KMS-11 (cell line): Measurements from ENCODE around the gene SLC17A4.

ENCODE experiments used
- H2AFZ ChIP-seq: fragments of 200-600 bp; sonication (generic); 2 replicates; pipeline ENCODE4 v1.6.1; 2016; ENCODE audit warnings: antibody characterized with exemption, mixed run types, low read depth
- H3K27ac ChIP-seq: fragments of 200-600 bp; sonication (generic); 2 replicates; pipeline ENCODE4 v1.6.1; 2016; ENCODE audit warnings: mild to moderate bottlenecking, mixed run types
- H3K27me3 ChIP-seq: fragments of 200-600 bp; sonication (generic); 2 replicates; pipeline ENCODE4 v1.6.1; 2017; ENCODE audit warnings: mild to moderate bottlenecking, low read depth, mixed run types, moderate library complexity; ENCODE audit not compliant: insufficient read depth
- H3K36me3 ChIP-seq: fragments of 200-600 bp; sonication (generic); 2 replicates; pipeline ENCODE4 v1.6.1; 2017; ENCODE audit warnings: mild to moderate bottlenecking, mixed run types; ENCODE audit not compliant: insufficient read depth
- H3K4me1 ChIP-seq: fragments of 200-600 bp; sonication (generic); 2 replicates; pipeline ENCODE4 v1.6.1; 2016; ENCODE audit warnings: mild to moderate bottlenecking, low read depth, mixed run types; ENCODE audit not compliant: poor library complexity, severe bottlenecking
- H3K4me2 ChIP-seq: fragments of 200-600 bp; sonication (generic); 2 replicates; pipeline ENCODE4 v1.7.0; 2016; ENCODE audit warnings: mild to moderate bottlenecking, mixed run types
- H3K4me3 ChIP-seq: fragments of 200-600 bp; sonication (generic); IDR thresholded peaks from 2 replicates; pipeline ENCODE4 v1.6.1; 2017; ENCODE audit warnings: low read depth, low read length, mixed read lengths; ENCODE audit not compliant: insufficient read depth
- H3K79me2 ChIP-seq: fragments of 200-600 bp; sonication (generic); 2 replicates; pipeline ENCODE4 v1.6.1; 2016; ENCODE audit warnings: low read depth, mixed run types; ENCODE audit not compliant: insufficient read depth
- H3K9ac ChIP-seq: fragments of 200-600 bp; sonication (generic); 2 replicates; pipeline ENCODE4 v1.6.1; 2016; ENCODE audit warnings: mild to moderate bottlenecking, mixed run types
- H4K20me1 ChIP-seq: fragments of 200-600 bp; sonication (generic); 2 replicates; pipeline ENCODE4 v1.6.1; 2016; ENCODE audit warnings: mild to moderate bottlenecking, mixed run types; ENCODE audit not compliant: insufficient read depth
- CTCF ChIP-seq: fragments of 200-600 bp; sonication (generic); conservative IDR thresholded peaks from 2 replicates; pipeline ENCODE4 v1.6.1; 2017; ENCODE audit warnings: low read depth, mild to moderate bottlenecking, antibody characterized with exemption, low read length, moderate library complexity, mixed read lengths

The SLC17A4 gene

GRCh38 chr6:25793970-25794369 is 39.4 kb downstream of the SLC17A4 start:
- Histone ChIP-seq H3K36me3 (no peaks in the 10 kb centered on the region), H3K4me3 (no peak overlapping the region), H3K9ac (no peak overlapping the region), H3K4me2 (no peak overlapping the region), H3K27ac (no peak overlapping the region), H3K27me3 (no peaks in the 10 kb centered on the region), H3K79me2 (no peaks in the 10 kb centered on the region), H4K20me1 (no peaks in the 10 kb centered on the region), H2AFZ (no peak overlapping the region), H3K4me1 (no peaks in the 10 kb centered on the region)
- TF ChIP-seq CTCF: no peak

GRCh38 chr6:25794784-25795183 is 40.2 kb downstream of the SLC17A4 start:
- Histone ChIP-seq H4K20me1 (no peaks in the 10 kb centered on the region), H3K9ac (no peak overlapping the region), H3K4me2 (no peak overlapping the region), H3K27ac (no peak overlapping the region), H3K79me2 (no peaks in the 10 kb centered on the region), H2AFZ (no peak overlapping the region), H3K4me3 (no peak overlapping the region), H3K4me1 (no peaks in the 10 kb centered on the region), H3K27me3 (no peaks in the 10 kb centered on the region), H3K36me3 (no peaks in the 10 kb centered on the region)
- no peak for TF ChIP-seq CTCF

GRCh38 chr6:25801436-25801835 is 46.9 kb downstream of the SLC17A4 start:
- Histone ChIP-seq H2AFZ (no peak overlapping the region), H4K20me1 (no peaks in the 10 kb centered on the region), H3K27me3 (no peaks in the 10 kb centered on the region), H3K36me3 (no peaks in the 10 kb centered on the region), H3K4me1 (no peaks in the 10 kb centered on the region), H3K79me2 (no peaks in the 10 kb centered on the region), H3K9ac (no peak overlapping the region), H3K4me3 (no peak overlapping the region), H3K27ac (no peak overlapping the region), H3K4me2 (no peak overlapping the region)
- TF ChIP-seq CTCF: no peak

- Histone ChIP-seq H3K4me3 (no peak overlapping the region), H4K20me1 (no peaks in the 10 kb centered on the region), H3K9ac (no peak overlapping the region), H3K4me2 (no peak overlapping the region), H3K4me1 (no peaks in the 10 kb centered on the region), H2AFZ (no peak overlapping the region), H3K27me3 (no peaks in the 10 kb centered on the region), H3K79me2 (no peaks in the 10 kb centered on the region), H3K27ac (no peak overlapping the region), H3K36me3 (no peaks in the 10 kb centered on the region)
- TF ChIP-seq CTCF: no peak
These were observed 50.3 kb downstream of the SLC17A4 start for GRCh38 chr6:25804804-25805203.

GRCh38 chr6:25815194-25815593 is 60.7 kb downstream of the SLC17A4 start:
- H3K4me1 ChIP-seq: no peaks in the 10 kb centered on the region

More at GRCh38 chr6:25815194-25815593, 60.7 kb downstream of the SLC17A4 start:
- no peaks in the 10 kb centered on the region for H4K20me1 ChIP-seq
- no peaks in the 10 kb centered on the region for H3K79me2 ChIP-seq
- H3K4me2 ChIP-seq: no peak overlapping the region
- H3K4me3 ChIP-seq: no peak overlapping the region
- H2AFZ ChIP-seq: no peak overlapping the region
- H3K9ac ChIP-seq: no peak overlapping the region
- no peak for TF ChIP-seq CTCF
- no peak overlapping the region for H3K27ac ChIP-seq
- no peaks in the 10 kb centered on the region for H3K27me3 ChIP-seq
- no peaks in the 10 kb centered on the region for H3K36me3 ChIP-seq
